ENCODE results near the gene RTN4.
A peak's percentile ranks its signal among the peaks of the same experiment; 100 is the strongest.

RTN4 gene

DNA sequence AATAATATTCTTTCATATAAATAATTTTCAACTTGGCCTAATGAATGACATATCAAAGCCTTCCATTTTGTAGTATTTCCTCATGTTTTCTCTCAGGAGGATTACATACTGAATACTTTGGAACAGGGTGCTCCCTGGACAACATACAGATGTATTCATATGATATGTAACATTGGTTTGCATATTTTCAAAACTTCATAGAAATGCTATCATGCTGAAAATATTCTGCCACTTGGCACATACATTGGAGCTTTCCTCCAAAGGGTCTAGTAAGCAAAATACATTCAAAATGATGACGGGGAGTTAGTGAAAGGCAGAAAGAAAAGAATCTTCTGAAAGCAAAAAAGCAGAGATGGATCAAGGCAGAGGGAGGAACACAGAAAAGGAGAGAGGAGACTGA lies 38.1 kb upstream of the RTN4 start:
- ATAC-seq, result peak; percentile 23; the same call in 2 of the 3 replicates
- TF ChIP-seq, protein P1, sequence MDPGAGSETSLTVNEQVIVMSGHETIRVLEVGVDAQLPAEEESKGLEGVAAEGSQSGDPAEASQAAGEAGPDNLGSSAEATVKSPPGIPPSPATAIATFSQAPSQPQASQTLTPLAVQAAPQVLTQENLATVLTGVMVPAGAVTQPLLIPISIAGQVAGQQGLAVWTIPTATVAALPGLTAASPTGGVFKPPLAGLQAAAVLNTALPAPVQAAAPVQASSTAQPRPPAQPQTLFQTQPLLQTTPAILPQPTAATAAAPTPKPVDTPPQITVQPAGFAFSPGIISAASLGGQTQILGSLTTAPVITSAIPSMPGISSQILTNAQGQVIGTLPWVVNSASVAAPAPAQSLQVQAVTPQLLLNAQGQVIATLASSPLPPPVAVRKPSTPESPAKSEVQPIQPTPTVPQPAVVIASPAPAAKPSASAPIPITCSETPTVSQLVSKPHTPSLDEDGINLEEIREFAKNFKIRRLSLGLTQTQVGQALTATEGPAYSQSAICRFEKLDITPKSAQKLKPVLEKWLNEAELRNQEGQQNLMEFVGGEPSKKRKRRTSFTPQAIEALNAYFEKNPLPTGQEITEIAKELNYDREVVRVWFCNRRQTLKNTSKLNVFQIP (CRISPR knock-in tag; IDR thresholded peaks at IDR 0.05; ENCODE audit: borderline replicate concordance, low read depth), result no peak
- TF ChIP-seq SNAI2 (CRISPR knock-in tag; IDR thresholded peaks at IDR 0.05) (no peak), ISL1 (CRISPR knock-in tag; IDR thresholded peaks at IDR 0.05) (no peak), ZNF8 (CRISPR knock-in tag; IDR thresholded peaks at IDR 0.05) (no peak), ARNTL (CRISPR knock-in tag; IDR thresholded peaks at IDR 0.05; ENCODE audit: borderline replicate concordance, low read depth) (no peak)
- TF ChIP-seq, protein P2, sequence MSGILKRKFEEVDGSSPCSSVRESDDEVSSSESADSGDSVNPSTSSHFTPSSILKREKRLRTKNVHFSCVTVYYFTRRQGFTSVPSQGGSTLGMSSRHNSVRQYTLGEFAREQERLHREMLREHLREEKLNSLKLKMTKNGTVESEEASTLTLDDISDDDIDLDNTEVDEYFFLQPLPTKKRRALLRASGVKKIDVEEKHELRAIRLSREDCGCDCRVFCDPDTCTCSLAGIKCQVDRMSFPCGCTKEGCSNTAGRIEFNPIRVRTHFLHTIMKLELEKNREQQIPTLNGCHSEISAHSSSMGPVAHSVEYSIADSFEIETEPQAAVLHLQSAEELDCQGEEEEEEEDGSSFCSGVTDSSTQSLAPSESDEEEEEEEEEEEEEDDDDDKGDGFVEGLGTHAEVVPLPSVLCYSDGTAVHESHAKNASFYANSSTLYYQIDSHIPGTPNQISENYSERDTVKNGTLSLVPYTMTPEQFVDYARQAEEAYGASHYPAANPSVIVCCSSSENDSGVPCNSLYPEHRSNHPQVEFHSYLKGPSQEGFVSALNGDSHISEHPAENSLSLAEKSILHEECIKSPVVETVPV (CRISPR knock-in tag; IDR thresholded peaks at IDR 0.05), result no peak

DNA sequence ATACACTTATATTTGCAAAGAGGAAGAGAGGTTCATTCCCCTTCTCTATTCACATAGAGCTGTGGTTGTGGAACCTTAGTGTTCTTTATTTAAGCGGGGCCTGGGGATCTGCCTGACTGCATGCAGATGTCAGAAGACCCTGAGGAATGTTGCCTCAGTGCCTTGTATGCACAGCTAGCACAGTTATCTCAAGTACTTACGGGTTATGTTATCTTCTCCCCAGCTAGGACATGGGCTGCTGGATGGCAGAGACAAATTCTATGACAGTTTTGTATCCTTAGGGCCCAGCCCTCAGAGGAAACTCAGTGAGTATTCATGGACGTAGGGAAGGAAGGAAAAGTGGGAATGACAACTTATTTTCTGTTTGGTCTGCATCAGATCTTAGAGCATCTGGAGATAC lies 37.7 kb upstream of the RTN4 start:
- TF ChIP-seq ZNF8 (CRISPR knock-in tag; IDR thresholded peaks at IDR 0.05), result no peak
- TF ChIP-seq, protein P3, sequence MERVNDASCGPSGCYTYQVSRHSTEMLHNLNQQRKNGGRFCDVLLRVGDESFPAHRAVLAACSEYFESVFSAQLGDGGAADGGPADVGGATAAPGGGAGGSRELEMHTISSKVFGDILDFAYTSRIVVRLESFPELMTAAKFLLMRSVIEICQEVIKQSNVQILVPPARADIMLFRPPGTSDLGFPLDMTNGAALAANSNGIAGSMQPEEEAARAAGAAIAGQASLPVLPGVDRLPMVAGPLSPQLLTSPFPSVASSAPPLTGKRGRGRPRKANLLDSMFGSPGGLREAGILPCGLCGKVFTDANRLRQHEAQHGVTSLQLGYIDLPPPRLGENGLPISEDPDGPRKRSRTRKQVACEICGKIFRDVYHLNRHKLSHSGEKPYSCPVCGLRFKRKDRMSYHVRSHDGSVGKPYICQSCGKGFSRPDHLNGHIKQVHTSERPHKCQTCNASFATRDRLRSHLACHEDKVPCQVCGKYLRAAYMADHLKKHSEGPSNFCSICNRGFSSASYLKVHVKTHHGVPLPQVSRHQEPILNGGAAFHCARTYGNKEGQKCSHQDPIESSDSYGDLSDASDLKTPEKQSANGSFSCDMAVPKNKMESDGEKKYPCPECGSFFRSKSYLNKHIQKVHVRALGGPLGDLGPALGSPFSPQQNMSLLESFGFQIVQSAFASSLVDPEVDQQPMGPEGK (CRISPR knock-in tag; IDR thresholded peaks at IDR 0.05; ENCODE audit: borderline replicate concordance), result no peak
- no peak for TF ChIP-seq OSR1 (CRISPR knock-in tag; IDR thresholded peaks at IDR 0.05)
- TF ChIP-seq ISL1 (CRISPR knock-in tag; IDR thresholded peaks at IDR 0.05), result no peak
- no peak for TF ChIP-seq ESRRG (CRISPR knock-in tag; IDR thresholded peaks at IDR 0.05)
- TF ChIP-seq, protein P2 (CRISPR knock-in tag; IDR thresholded peaks at IDR 0.05), result no peak
- no peak for TF ChIP-seq CSDC2 (CRISPR knock-in tag; IDR thresholded peaks at IDR 0.05)
- no peak for TF ChIP-seq SNAI2 (CRISPR knock-in tag; IDR thresholded peaks at IDR 0.05)
- no peak for TF ChIP-seq RARB (CRISPR knock-in tag; IDR thresholded peaks at IDR 0.05)
- TF ChIP-seq ZFP3 (CRISPR knock-in tag; IDR thresholded peaks at IDR 0.05), result no peak
- no peak for TF ChIP-seq ZNF70 (CRISPR knock-in tag; IDR thresholded peaks at IDR 0.05)
- TF ChIP-seq PPARA (CRISPR knock-in tag; IDR thresholded peaks at IDR 0.05; ENCODE audit: borderline replicate concordance), result no peak
- no peak for TF ChIP-seq BACH2 (CRISPR knock-in tag; IDR thresholded peaks at IDR 0.05; ENCODE audit: borderline replicate concordance)
- no peak for ATAC-seq

DNA sequence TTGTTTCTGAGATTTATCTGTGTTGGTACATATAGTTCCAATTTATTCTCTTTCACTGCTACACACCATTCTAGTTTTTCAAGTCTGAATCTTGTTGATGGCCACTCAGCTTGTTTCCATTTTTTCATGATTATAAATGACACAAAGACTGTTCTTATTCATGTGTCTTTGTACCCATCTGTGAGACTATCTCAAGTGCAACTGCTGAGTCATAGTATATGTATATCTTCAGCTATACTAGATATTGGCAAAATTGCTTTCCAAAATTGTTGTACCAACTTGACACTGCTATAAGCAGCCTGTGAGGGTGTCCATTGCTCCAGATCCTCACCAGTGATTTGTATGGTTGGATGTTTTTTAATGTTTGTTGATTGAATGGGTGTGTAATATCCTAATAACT lies 37.2 kb upstream of the RTN4 start:
- no peak for ATAC-seq
- TF ChIP-seq TCF4 (CRISPR knock-in tag; IDR thresholded peaks at IDR 0.05; ENCODE audit: borderline replicate concordance) (no peak), ESRRG (CRISPR knock-in tag; IDR thresholded peaks at IDR 0.05) (no peak), SNAI2 (CRISPR knock-in tag; IDR thresholded peaks at IDR 0.05) (no peak), OSR1 (CRISPR knock-in tag; IDR thresholded peaks at IDR 0.05) (no peak)
- TF ChIP-seq, protein P3 (CRISPR knock-in tag; IDR thresholded peaks at IDR 0.05; ENCODE audit: borderline replicate concordance), result no peak
- TF ChIP-seq, protein P4, sequence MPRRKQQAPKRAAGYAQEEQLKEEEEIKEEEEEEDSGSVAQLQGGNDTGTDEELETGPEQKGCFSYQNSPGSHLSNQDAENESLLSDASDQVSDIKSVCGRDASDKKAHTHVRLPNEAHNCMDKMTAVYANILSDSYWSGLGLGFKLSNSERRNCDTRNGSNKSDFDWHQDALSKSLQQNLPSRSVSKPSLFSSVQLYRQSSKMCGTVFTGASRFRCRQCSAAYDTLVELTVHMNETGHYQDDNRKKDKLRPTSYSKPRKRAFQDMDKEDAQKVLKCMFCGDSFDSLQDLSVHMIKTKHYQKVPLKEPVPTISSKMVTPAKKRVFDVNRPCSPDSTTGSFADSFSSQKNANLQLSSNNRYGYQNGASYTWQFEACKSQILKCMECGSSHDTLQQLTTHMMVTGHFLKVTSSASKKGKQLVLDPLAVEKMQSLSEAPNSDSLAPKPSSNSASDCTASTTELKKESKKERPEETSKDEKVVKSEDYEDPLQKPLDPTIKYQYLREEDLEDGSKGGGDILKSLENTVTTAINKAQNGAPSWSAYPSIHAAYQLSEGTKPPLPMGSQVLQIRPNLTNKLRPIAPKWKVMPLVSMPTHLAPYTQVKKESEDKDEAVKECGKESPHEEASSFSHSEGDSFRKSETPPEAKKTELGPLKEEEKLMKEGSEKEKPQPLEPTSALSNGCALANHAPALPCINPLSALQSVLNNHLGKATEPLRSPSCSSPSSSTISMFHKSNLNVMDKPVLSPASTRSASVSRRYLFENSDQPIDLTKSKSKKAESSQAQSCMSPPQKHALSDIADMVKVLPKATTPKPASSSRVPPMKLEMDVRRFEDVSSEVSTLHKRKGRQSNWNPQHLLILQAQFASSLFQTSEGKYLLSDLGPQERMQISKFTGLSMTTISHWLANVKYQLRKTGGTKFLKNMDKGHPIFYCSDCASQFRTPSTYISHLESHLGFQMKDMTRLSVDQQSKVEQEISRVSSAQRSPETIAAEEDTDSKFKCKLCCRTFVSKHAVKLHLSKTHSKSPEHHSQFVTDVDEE (CRISPR knock-in tag; IDR thresholded peaks at IDR 0.05), result no peak
